Erythroblast (primary cell): ENCODE data around the gene WIPF2.

Experiments used
- GATA1 ChIP-seq: IDR thresholded peaks from 2 replicates; pipeline ENCODE4 v1.6.1; 2011; ENCODE audit warnings: low read depth, mild to moderate bottlenecking, control low read depth, low read length, moderate library complexity
- POLR2A ChIP-seq: IDR thresholded peaks from 2 replicates; pipeline ENCODE4 v1.6.1; 2011; ENCODE audit warnings: mild to moderate bottlenecking, low read length

DNA sequence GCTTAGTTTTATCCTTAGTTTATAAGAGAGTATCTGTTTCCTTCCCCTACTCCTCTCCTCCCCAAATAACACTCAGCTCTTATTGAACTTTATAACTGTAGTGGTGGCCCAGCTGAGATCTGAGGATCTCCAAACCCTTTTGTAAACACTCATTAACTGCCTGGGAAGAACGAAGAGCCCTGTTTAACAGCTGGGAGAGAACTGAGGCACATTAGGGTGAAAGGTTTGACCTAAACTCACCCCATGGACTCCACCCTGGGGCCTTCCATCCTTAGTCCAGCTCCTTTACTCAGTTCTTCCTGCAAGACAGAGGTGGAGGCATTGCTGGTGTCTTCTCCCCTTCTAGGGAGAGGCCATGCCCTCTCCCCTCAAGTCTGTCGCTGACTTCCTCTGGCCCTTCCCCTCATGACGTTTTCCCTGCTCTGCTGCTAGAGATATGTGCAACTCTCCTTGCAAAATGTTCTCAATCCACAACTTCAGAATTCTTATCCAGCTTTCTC, 88.7 kb downstream of the WIPF2 start:
- TF ChIP-seq POLR2A (no peak), GATA1 (no peak)
